Karpas-422 (cell line): ENCODE data around the gene MT2A. TPM values are rescaled to one million over a fixed set of nuclear protein-coding genes. Genes with fewer than 3 reads are reported as not detected.
A peak's percentile ranks its signal among the peaks of the same experiment; 100 is the strongest.

Source experiments
- DNase-seq: peaks from one replicate; pipeline ENCODE4 v3.0.0-alpha.2; 2015
- H2AFZ ChIP-seq: fragments of 200-600 bp; sonication (generic); 2 replicates; pipeline ENCODE4 v1.6.1; 2014; ENCODE audit warnings: antibody characterized with exemption, low read length, mixed read lengths
- H3K27ac ChIP-seq: fragments of 200-600 bp; sonication (generic); 2 replicates; pipeline ENCODE4 v1.5.1; 2014; ENCODE audit warnings: mild to moderate bottlenecking, low read length, moderate library complexity
- H3K27me3 ChIP-seq: fragments of 200-600 bp; sonication (generic); 2 replicates; pipeline ENCODE4 v1.6.1; 2014; ENCODE audit warnings: low read length, mixed read lengths
- H3K36me3 ChIP-seq: fragments of 200-600 bp; sonication (generic); 2 replicates; pipeline ENCODE4 v1.6.1; 2014; ENCODE audit warnings: low read length, mixed read lengths; ENCODE audit not compliant: insufficient read depth
- H3K4me1 ChIP-seq: fragments of 200-600 bp; sonication (generic); 2 replicates; pipeline ENCODE4 v1.6.1; 2014; ENCODE audit warnings: mild to moderate bottlenecking, low read length, mixed read lengths
- H3K4me2 ChIP-seq: fragments of 200-600 bp; sonication (generic); 2 replicates; pipeline ENCODE4 v1.6.1; 2014; ENCODE audit warnings: low read length, low read depth, mild to moderate bottlenecking; ENCODE audit not compliant: poor library complexity, severe bottlenecking
- H3K4me3 ChIP-seq: fragments of 200-600 bp; sonication (generic); 2 replicates; pipeline ENCODE4 v1.5.1; 2014; ENCODE audit warnings: mild to moderate bottlenecking, antibody characterized with exemption, low read length, mixed read lengths
- H3K79me2 ChIP-seq: fragments of 200-600 bp; sonication (generic); 2 replicates; pipeline ENCODE4 v1.6.1; 2014; ENCODE audit warnings: mild to moderate bottlenecking, low read length, mixed read lengths
- H3K9ac ChIP-seq: fragments of 200-600 bp; sonication (generic); 2 replicates; pipeline ENCODE4 v1.6.0; 2014; ENCODE audit warnings: low read length
- H3K9me2 ChIP-seq: fragments of 200-600 bp; sonication (generic), shearing (Covaris generic); replicated peaks from 2 replicates; pipeline ENCODE4 v1.6.0; 2014; ENCODE audit warnings: mild to moderate bottlenecking, low read length, moderate library complexity; ENCODE audit not compliant: insufficient read depth
- H3K9me3 ChIP-seq: fragments of 300-700, 200-600 bp; sonication (generic); 2 replicates; pipeline ENCODE4 v1.6.1; 2014; ENCODE audit warnings: low read length, mixed read lengths
- H4K20me1 ChIP-seq: fragments of 200-600 bp; sonication (generic); 2 replicates; pipeline ENCODE4 v1.6.1; 2014; ENCODE audit warnings: mild to moderate bottlenecking, antibody characterized with exemption, low read length, low read depth; ENCODE audit not compliant: insufficient read depth
- total RNA-seq: library from RNA; depleted of rRNA; stranded (reverse); fragments of >200 nt; shearing (Covaris generic); gene quantifications from 2 replicates; pipeline ENCODE4 v1.2.3, GENCODE V29; 2014; ENCODE audit warnings: low replicate concordance

MT2A gene
- total RNA-seq, 1 experiment from 2014 or later = 385 TPM

DNA sequence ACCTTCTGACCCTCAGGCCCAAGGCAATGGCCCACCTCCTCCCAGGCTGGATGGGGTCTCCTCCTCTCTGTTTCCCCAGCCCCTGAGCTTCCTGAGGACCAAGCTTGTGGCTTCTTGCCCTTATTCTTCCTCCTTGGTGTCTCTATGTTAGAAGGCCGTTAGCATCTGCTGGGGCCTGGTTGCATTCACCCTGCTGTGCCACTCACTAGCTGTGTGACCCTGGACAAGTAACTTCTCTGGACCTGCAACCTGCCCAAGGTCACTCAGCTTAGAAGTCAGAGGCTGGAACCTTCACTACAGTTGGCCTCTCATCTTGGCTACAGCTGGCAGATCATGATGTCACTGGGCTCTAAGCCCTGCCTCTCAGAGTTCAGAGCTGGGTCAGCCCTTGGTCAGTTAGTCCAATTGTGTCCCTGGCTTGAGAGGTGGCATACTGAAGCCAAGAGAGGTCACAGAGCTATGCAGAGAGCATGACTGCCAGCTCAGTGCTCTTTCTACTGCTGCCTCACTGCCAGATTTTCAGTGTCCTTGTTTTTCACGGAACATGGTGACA lies 3.0 kb downstream of the MT2A start:
- Histone ChIP-seq H3K9ac (peak overlapping the region; percentile 77), H3K4me2 (peak overlapping the region; percentile 97)

DNA sequence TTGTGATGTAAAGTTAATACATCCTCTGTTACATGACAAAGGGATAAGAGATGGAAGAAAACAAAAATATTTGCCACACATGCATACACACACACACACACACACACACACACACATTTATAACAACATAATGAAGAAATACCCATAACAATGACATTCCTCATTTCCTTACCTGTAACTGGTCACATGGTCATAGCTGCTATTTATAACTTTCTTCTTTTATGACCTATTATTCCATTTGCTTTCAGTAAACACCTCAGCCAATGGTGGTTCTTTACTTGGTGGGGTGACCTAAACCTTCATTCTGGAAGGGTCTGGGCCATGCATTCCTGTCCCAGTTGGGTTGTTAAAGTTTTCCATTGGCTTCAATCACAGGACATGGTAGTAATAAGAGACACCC lies 5.3 kb downstream of the MT2A start:
- H3K79me2 ChIP-seq = no peaks in the 10 kb centered on the region

More for the DNA sequence above, 3.0 kb downstream of the MT2A start:
- Histone ChIP-seq H3K4me3 (peak overlapping the region; percentile 78), H4K20me1 (no peaks in the 10 kb centered on the region), H3K36me3 (no peaks in the 10 kb centered on the region), H3K9me2 (no peaks in the 10 kb centered on the region), H3K79me2 (no peaks in the 10 kb centered on the region), H3K27ac (peak overlapping the region; percentile 84), H2AFZ (no peak overlapping the region), H3K27me3 (no peaks in the 10 kb centered on the region), H3K4me1 (peaks cover 34% of the 10 kb centered on the region), H3K9me3 (no peaks in the 10 kb centered on the region)
- DNase-seq = peak; percentile 45

DNA sequence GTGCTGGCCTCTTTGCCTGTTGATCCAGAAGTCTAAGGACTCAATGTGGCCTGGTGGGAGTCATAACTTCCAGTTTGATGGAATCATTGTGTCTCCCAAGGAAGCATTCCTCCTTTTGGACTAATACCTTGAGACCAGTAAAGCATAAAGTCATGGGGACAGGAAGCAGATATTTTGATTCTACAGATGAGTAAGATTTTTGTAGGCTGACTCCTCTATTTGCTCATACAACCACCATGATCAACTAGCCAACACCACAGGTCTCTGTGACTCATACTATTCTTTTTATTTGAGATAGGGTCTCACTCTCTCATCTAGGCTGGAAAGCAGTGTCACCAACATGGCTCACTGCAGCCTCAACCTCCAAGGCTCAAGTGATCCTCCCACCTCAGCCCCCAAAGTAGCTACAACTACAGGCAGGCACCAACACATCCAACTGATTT lies 6.2 kb downstream of the MT2A start:
- no peak overlapping the region for H3K4me3 ChIP-seq
- DNase-seq = no peak
- H3K79me2 ChIP-seq = no peaks in the 10 kb centered on the region
- H2AFZ ChIP-seq = no peak overlapping the region
- H3K27ac ChIP-seq = no peak overlapping the region
- H3K4me2 ChIP-seq = no peak overlapping the region
- peaks cover 22% of the 10 kb centered on the region for H3K4me1 ChIP-seq
- H3K9ac ChIP-seq = no peak overlapping the region
- no peaks in the 10 kb centered on the region for H3K27me3 ChIP-seq
- no peaks in the 10 kb centered on the region for H4K20me1 ChIP-seq
- H3K36me3 ChIP-seq = no peaks in the 10 kb centered on the region
- no peaks in the 10 kb centered on the region for H3K9me2 ChIP-seq
- H3K9me3 ChIP-seq = no peaks in the 10 kb centered on the region

More for the DNA sequence above, 5.3 kb downstream of the MT2A start:
- Histone ChIP-seq H3K27ac (no peak overlapping the region), H3K27me3 (no peaks in the 10 kb centered on the region), H3K4me2 (no peak overlapping the region), H3K9me2 (no peaks in the 10 kb centered on the region), H3K4me3 (no peak overlapping the region), H4K20me1 (no peaks in the 10 kb centered on the region), H2AFZ (no peak overlapping the region), H3K9ac (no peak overlapping the region), H3K36me3 (no peaks in the 10 kb centered on the region), H3K4me1 (peaks cover 28% of the 10 kb centered on the region), H3K9me3 (no peaks in the 10 kb centered on the region)
- DNase-seq = no peak

DNA sequence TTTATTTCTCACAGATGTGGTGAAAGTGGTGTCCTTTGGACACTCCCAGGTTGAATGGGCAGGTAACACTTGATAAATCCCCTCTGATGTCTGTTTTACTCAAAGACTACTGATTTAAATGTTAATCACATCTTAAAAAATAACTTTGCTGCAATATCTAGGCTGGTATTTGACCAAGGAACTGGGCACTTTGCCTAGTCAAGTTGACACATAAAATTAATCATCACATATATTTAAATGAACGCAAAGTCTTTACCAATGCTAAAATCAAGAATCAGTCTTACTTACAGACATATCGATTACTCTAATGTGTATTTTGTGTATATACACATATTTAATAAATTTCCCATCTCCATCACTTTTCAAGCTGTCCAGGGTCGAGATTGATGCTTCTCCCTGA lies 7.0 kb downstream of the MT2A start:
- H3K79me2 ChIP-seq = no peaks in the 10 kb centered on the region
- H3K9me3 ChIP-seq = no peaks in the 10 kb centered on the region
- H3K27me3 ChIP-seq = no peaks in the 10 kb centered on the region
- H3K27ac ChIP-seq = no peak overlapping the region
- H3K9me2 ChIP-seq = no peaks in the 10 kb centered on the region
- no peak overlapping the region for H2AFZ ChIP-seq
- no peak overlapping the region for H3K4me3 ChIP-seq
- no peak for DNase-seq
- no peaks in the 10 kb centered on the region for H3K36me3 ChIP-seq
- H4K20me1 ChIP-seq = no peaks in the 10 kb centered on the region
- H3K4me1 ChIP-seq = peaks cover 14% of the 10 kb centered on the region
- H3K9ac ChIP-seq = no peak overlapping the region
- H3K4me2 ChIP-seq = no peak overlapping the region

DNA sequence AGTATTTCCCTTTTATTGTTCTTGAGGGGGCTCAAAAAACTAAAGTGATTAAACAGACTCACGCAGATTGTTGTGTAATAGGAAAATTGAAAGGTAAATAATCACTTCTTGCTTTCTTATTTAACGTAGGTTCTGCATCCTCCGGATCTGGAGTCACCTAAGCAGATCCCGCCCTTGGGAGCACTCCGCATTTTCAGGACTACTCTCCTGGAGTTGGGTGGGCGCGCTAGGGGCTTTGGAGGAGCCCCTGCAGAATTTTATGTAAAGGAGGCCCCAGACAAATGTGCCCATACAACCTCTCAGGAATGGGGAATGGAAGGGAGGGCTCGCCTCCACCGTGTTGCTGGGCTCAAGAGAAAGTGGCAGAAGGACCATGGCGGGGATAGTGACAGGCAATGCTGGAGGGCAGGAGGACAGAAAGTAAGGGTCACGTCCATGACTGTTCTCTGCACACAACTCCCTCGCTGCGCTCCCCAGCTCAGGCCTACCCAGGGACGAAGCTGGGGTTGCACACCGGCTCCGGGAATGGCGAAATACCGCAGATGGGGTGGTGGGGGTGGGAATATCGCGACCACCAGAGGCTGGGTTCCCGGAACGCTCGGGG lies 8.3 kb downstream of the MT2A start:
- no peak for DNase-seq
- no peaks in the 10 kb centered on the region for H4K20me1 ChIP-seq
- H3K4me1 ChIP-seq = peaks cover 8% of the 10 kb centered on the region
- no peak overlapping the region for H3K4me3 ChIP-seq
- no peaks in the 10 kb centered on the region for H3K79me2 ChIP-seq
- H3K9me2 ChIP-seq = no peaks in the 10 kb centered on the region
- H3K9ac ChIP-seq = no peak overlapping the region
- no peaks in the 10 kb centered on the region for H3K36me3 ChIP-seq
- H3K27me3 ChIP-seq = no peaks in the 10 kb centered on the region
- H3K4me2 ChIP-seq = no peak overlapping the region
- no peaks in the 10 kb centered on the region for H3K9me3 ChIP-seq
- H3K27ac ChIP-seq = no peak overlapping the region
- H2AFZ ChIP-seq = no peak overlapping the region

DNA sequence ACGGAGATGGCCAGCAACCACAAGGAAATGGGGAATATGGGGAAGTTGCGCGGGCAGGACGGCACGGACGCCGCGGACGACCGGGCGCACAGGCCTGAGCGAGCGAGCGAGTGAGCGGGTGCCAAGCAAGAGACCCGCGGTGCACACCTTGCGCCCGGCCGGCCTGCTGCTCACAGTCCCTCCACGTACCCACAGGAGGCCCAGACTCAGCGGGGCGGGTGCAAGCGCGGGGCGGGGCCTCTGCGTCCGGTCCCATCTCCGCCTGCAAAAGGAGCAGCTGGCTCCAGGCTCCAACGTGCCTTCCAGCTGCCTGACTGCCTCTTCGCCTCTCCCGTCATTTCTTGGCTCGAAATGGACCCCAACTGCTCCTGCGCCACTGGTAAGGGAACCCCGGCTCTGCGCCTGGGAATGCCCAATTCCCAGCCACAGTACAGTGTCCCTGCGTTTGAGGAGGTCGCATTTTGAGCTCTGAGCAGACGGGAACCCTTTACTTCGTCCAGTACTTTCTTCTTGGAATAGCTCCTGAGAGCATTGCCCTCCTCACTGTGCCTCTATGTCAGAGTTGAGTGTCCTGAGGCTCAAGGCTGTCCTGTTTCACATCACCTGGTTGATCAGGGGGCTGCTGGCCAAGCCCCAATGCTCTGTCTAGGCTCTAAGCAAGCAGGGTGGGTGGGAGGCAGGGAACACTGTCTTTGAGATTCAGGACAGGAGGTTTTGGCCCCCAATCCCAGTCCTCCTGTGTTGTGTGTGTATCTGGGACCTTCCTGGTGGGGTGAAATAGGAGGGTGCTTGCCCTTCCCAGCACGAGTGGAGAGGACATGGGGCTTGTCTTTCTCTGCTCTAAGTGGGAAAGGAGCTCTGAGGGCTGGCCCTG lies 9.1 kb downstream of the MT2A start:
- Histone ChIP-seq H3K9ac (no peak overlapping the region), H3K27ac (no peak overlapping the region), H3K9me3 (no peaks in the 10 kb centered on the region), H3K9me2 (no peaks in the 10 kb centered on the region), H3K4me3 (no peak overlapping the region), H3K4me1 (peaks cover 15% of the 10 kb centered on the region), H3K4me2 (no peak overlapping the region), H2AFZ (no peak overlapping the region), H3K79me2 (no peaks in the 10 kb centered on the region), H4K20me1 (no peaks in the 10 kb centered on the region), H3K36me3 (no peaks in the 10 kb centered on the region), H3K27me3 (no peaks in the 10 kb centered on the region)
- no peak for DNase-seq

DNA sequence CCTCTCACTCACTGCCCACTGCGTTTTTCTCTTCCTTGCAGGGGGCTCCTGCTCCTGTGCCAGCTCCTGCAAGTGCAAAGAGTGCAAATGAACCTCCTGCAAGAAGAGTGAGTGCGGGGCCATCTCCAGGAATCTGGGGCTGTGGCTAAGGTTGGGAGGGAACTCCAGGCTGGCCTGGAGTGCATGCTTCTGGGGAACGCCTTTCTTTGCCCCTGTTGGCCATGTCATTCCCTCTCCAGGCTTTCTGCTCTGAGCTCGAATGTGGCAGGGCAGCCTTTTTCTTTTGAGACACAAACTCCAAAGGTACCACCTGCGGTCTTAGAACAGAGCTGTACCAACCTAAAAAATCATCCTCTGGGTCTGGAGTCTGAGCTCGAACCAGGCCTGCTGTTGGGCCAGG lies 9.8 kb downstream of the MT2A start:
- no peak overlapping the region for H2AFZ ChIP-seq
- H3K9me2 ChIP-seq = no peaks in the 10 kb centered on the region
- H3K27me3 ChIP-seq = no peaks in the 10 kb centered on the region
- H3K27ac ChIP-seq = no peak overlapping the region
- H3K9me3 ChIP-seq = no peaks in the 10 kb centered on the region
- no peak for DNase-seq
- no peak overlapping the region for H3K9ac ChIP-seq
- no peak overlapping the region for H3K4me3 ChIP-seq
- H3K36me3 ChIP-seq = no peaks in the 10 kb centered on the region
- no peaks in the 10 kb centered on the region for H4K20me1 ChIP-seq
- no peak overlapping the region for H3K4me2 ChIP-seq
- H3K79me2 ChIP-seq = no peaks in the 10 kb centered on the region
- H3K4me1 ChIP-seq = peaks cover 22% of the 10 kb centered on the region

DNA sequence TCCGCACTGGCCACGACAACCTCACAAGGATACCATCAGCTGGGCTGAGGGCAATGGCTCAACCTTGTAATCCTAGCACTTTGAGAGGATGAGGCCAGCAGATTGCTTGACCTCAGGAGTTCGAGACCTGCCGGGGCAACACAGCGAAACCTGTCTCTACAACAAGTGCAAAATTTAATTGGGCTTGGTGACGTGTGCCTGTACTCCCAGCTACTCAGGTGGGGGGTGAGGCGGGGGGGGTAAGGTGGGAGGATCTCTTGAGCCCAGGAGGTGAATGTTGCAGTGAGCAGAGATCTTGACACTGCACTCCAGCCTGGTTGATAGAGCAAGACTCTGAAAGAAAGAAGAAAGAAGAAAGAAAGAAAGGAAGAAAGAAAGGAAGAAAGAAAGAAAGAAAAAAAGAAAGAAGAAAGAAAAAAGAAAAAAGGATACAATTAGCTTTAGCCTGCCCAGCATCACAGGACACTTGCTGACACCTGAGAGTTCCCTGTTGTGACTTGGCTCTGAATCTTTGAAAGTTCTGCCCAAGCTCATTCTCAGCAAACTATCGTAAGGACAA lies 12.0 kb downstream of the MT2A start:
- Histone ChIP-seq H3K4me3 (no peak overlapping the region), H3K27ac (no peak overlapping the region), H3K4me1 (peaks cover 32% of the 10 kb centered on the region), H3K27me3 (no peaks in the 10 kb centered on the region), H3K9me2 (no peaks in the 10 kb centered on the region), H3K36me3 (no peaks in the 10 kb centered on the region), H3K4me2 (no peak overlapping the region), H4K20me1 (no peaks in the 10 kb centered on the region), H3K79me2 (no peaks in the 10 kb centered on the region), H3K9me3 (no peaks in the 10 kb centered on the region), H3K9ac (no peak overlapping the region), H2AFZ (no peak overlapping the region)
- DNase-seq = no peak
